HG02571 (cell line): ENCODE data around the gene IFT74.

Source experiments
- ATAC-seq: cut with Tn5 transposase; IDR thresholded peaks from one replicate; pipeline ENCODE4 v1.9.1; 2021; ENCODE audit warnings: mild to moderate bottlenecking, moderate library complexity; ENCODE audit not compliant: unreplicated experiment

The IFT74 gene

GRCh38 chr9:26955921-26956859, at the start of gene IFT74:
IFT74 (plus strand) TSS chr9:26956412; CDS start chr9:26961968, 5,556 bp downstream.
- peak; percentile 99 for ATAC-seq

DNA sequence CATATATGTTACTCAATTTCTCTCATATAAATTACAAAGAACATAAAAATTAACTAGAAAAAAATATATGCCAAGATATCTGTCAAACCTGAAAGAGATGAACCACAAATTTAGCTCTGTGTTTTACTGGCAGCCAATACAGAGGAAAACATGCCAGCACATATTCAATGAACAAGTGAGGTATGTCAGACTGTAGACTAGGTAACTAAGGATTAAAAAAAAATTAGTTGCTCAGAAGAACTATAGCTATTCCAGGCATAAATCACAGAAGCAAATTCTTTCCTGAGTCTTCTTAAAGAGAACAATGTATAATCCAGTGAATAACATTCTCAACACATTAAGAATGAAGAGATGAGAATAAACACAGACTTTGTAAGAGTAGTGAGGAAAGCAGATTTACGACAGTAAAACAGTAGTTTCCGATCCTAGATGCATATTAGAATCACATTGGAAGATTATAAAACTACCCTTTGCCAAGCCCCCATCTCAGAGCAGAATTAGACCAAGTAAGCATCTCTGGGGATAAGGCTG, 43.0 kb upstream of the IFT74 start:
- ATAC-seq: no peak

- ATAC-seq: no peak
Measured at GRCh38 chr9:26919698-26920097, 36.5 kb upstream of the IFT74 start.

DNA sequence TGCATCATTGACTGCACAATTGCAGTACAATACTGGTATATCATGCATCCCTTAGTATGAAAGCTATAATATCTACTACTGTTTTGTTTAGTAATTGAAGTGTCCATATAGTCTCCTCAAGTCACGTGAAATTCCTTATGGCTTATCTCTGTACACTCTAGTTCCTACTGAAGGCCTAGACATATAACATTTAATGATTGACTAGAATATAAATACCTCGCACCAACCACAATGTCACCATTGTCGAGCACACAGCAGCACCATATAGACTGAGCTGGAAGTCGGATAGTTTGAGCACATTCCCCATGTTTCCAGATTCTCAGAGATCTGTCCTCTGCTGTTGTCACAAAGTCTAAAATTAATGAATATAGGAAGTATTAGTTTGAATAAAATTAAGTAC, 30.6 kb upstream of the IFT74 start:
- ATAC-seq: no peak

- ATAC-seq: no peak
Measured at GRCh38 chr9:26928902-26929495, 27.2 kb upstream of the IFT74 start.

GRCh38 chr9:26935847-26936246, 20.4 kb upstream of the IFT74 start:
- no peak for ATAC-seq

DNA sequence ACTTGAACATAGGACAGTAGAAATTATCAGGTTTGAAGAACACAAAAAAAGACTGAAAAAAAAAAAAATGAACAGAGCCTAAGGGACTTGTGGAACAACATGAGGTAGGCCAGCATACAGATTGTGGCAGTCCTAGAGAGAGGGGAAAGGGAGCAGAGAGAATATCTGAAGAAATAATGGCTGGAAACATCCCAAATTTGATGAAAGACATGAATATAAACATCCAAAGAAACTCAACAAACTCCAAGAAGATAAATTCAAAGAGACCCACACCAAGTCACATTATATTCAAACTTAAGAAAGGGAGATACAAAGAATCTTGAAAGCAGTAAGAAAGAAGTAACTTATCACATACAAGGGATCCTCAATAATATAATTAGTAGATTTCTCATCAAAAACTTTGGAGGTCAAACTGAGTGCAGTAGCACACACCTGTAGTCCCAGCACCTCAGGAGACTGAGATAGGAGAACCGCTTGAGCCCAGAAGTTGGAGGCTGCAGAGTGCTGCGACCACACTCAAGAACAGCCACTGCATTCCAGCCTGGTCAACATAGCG, 18.3 kb upstream of the IFT74 start:
- no peak for ATAC-seq

- ATAC-seq: no peak
Measured at GRCh38 chr9:26939955-26940711, 16.1 kb upstream of the IFT74 start.

- ATAC-seq: no peak
Measured at GRCh38 chr9:26940779-26941178, 15.4 kb upstream of the IFT74 start.

- ATAC-seq: no peak
Measured at GRCh38 chr9:26945591-26945990, 10.6 kb upstream of the IFT74 start.

DNA sequence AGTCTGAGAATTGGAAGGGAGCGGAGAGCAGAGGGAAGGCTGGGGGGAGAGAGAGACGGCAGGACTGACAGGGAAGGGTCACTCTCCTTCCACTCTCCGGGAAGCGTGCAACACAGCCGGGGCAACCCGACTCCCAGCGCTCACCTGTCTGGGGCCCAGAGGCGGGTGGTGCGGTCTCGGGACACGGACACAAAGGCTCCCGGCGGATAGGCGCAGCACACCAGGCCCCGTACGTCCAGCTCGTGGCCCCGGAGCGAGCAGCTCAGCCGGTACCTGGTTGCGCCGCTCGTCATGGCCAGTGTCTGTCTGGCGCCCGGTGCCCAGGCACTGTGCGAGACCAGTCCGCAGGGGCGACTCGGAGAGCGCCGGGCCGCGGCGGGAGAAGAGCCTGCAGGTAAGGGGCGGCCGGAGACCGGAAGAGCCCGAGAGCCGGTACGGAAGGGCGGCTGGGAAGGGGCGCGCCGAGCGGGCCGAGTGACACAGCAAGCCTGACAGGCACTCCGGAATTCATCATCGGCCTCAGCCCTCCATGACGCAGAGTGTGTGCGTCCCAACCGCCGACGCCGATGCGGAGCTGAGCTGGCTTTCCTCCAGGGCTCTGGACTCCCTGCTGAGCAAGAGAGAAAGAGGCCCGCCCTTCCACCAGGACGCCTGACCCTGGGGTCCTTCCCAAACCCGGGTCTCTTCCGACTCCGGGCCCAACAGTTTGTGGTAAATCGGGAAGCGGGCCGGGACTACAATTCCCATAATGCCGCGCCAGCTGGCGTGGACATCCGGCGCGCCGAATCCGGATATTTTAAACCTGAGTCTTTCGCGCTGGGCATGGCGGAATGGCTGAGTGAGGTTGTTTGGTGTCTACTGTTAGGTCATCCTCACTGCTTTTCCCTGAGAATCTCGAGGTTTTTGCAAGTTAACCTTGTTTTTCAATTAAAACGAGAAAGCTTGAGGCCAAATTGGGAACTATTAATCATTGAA, 9.2 kb upstream of the IFT74 start, which contains the start of gene PLAA:
Gene PLAA, minus strand, starts transcription at position 490 of the 975 bp plus-strand sequence. Its CDS starts 197 bp downstream, at position 293.
- peak; percentile 99 for ATAC-seq

- ATAC-seq: no peak
Measured at GRCh38 chr9:26947736-26948135, 8.5 kb upstream of the IFT74 start.

- ATAC-seq: no peak
Measured at GRCh38 chr9:26949637-26950069, 6.6 kb upstream of the IFT74 start.

DNA sequence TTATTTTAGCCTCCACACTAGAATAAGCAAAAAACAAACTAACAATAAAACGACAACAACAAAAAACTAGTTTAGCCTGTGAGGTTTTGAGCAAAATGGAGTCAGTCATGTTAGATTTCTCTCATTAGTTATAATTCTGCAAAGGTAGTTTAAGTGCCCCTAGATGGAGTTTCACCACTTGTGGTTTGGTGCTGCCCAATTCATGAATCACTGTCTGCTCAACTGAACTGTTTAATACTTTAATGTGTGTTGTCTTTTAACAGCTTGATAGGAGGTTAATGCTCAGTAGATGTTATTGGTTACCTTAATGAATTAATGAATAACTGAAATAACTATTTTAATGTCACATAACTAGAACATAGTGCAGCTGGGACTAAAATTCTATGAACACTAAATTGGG, 5.7 kb upstream of the IFT74 start:
- no peak for ATAC-seq

DNA sequence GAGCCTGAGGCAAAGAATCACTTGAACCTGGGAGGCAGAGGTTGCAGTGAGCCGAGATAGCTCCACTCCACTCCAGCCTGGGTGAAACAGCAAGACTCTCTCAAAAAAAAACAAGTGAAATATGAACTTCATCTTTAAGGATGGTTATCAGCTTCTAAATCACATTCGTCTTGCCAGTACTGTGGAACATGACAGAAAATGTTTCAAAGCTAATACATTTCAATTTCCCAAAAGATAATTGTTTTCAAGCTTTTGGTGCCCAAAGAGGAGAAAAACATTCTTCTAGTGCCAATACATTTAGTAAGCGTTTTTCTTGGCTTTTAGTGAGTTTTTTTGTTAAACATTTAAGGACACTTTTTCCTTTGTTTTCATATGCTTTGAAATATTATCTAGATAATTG, 4.4 kb upstream of the IFT74 start:
- no peak for ATAC-seq

DNA sequence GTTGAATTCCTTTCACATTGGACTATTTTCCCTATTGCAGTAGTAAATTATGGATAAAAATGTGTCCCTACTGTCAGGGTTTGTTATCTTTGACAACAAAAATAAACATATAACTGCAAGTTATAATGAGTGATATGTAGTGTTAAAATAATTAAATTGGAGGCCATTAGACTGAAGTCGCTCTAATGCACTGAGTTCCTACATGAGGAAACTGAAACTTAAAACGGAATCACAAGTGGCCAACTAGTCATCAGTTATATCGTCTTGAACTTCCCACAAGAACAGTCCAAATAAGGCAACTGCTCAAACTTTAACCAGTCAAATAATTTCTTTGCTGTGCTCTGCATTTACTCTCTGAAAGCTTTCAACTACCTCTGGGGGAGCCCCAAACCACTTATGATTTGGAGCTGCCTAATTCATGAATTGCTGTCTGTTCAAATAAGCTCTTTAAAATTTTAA, 2.1 kb upstream of the IFT74 start:
- ATAC-seq: no peak

DNA sequence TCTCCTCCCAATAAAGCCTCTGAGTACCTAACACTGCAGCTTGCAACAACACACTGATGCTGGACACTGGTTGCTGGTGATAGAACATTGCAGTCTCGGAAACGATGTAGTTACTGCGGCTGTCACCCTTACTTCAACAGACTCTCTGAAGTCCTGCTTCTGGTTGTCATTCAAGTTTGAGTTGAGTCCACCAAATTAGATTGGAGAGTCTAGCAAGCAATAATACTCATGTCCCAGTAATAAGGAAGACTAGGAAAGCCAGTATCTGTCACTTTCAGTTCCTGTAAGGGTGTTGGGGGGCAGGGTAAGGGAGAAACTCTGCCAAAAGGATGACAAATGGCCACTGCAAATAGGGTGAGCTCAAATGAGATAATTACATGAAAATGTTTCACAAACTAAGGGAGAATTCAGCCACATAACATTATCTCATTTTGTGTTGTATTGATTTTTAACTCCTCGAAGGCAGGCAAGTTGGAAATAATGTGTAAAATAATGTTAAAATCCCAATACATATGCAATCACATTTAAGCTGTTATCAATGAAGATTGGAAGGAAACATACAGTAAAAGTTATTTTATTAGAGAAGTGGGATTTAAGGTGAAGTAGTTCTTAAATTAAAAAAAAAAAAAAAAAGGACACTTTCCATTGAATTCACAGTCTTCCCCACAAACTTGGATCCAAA, 849 bp upstream of the IFT74 start:
- ATAC-seq: no peak

DNA sequence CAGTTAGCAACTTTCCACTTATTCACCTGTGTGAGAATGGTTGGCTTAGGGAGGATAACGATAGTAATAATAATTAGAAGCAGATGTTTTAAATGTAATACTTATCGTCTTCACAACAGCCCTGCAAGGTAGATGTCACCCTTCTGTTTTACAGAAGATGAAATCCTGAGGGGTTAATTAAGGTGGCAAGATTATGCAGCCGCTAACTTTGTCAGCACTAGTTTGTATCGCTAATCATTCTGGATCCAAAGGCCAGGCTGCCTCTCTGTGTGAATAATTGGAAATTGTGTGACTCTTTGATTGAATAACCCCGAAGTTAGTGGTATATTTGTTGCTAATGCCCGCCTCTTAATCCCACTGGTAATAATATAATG, 635 bp downstream of the IFT74 start:
- no peak for ATAC-seq

DNA sequence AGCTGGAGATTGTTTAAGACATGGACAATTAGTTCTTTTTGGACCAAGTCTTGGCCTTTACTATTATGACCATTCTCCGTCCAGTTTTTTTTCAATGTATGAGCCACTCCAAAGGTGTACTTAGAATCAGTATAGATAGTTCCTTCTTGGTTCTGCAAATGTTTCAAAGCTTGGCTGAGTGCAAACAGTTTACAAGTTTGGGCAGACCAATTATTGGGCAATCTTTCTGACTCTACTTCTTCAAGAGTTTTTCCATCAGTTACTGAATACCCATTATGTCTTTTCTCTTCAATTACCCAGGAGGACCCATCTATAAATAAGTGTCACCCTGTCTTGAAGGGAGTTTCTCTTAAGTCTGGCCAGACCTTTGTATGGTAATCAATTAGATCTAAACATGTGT, 15.5 kb downstream of the IFT74 start:
- ATAC-seq: no peak
